ENCODE results near the gene SYCP3. TPM values are rescaled to one million over a fixed set of nuclear protein-coding genes. Genes with fewer than 3 reads are reported as not detected.

SYCP3 gene
- total and polyA plus RNA-seq, 8 donors: 0.28 to 0.89 TPM; not detected in 6

- Histone ChIP-seq H3K4me1 (peaks cover 0 to 18% (median 1%) of the 10 kb centered on the region in 4 donors), H3K9me3 (no peaks in the 10 kb centered on the region), H3K27ac (no peak overlapping the region), H3K36me3 (peaks cover 17 to 73% (median 56%) of the 10 kb centered on the region in 4 donors), H3K27me3 (no peaks in the 10 kb centered on the region), H3K4me3 (no peak overlapping the region)
- intact Hi-C loops (cut with DNase I; ENCODE audit: low total_unique reads): no loop called here
- DNase-seq: no peak
- TF ChIP-seq CTCF (IDR thresholded peaks at IDR 0.05): no peak
- no peak for TF ChIP-seq POLR2A (IDR thresholded peaks at IDR 0.05)
- no peak for TF ChIP-seq EP300 (IDR thresholded peaks at IDR 0.05)
- no peak for TF ChIP-seq POLR2AphosphoS5 (IDR thresholded peaks at IDR 0.05)
These were observed 19.1 kb downstream of the SYCP3 start for GRCh38 chr12:101720118-101720517.

GRCh38 chr12:101719566-101719965, 19.7 kb downstream of the SYCP3 start:
- no peaks in the 10 kb centered on the region for H3K9me3 ChIP-seq
- no peak overlapping the region for H3K27ac ChIP-seq
- H3K27me3 ChIP-seq: no peaks in the 10 kb centered on the region
- intact Hi-C loops (cut with DNase I; ENCODE audit: low total_unique reads): no loop called here
- H3K4me1 ChIP-seq: peaks cover 0 to 23% (median 4%) of the 10 kb centered on the region in 4 donors
- peaks cover 15 to 72% (median 52%) of the 10 kb centered on the region in 4 donors for H3K36me3 ChIP-seq
- no peak for DNase-seq
- TF ChIP-seq POLR2A (IDR thresholded peaks at IDR 0.05) (no peak), EP300 (IDR thresholded peaks at IDR 0.05) (no peak), CTCF (IDR thresholded peaks at IDR 0.05) (no peak), POLR2AphosphoS5 (IDR thresholded peaks at IDR 0.05) (no peak)
- no peak overlapping the region for H3K4me3 ChIP-seq

- 77 to 81% (median 79%) methylated on average over 3 of the region's 3 CpGs for WGBS, 5 donors
- H3K27me3 ChIP-seq: no peaks in the 10 kb centered on the region
- peaks cover 10 to 57% (median 35%) of the 10 kb centered on the region in 4 donors for H3K4me1 ChIP-seq
- H3K27ac ChIP-seq: no peak overlapping the region
- H3K4me3 ChIP-seq: no peak overlapping the region
- no peaks in the 10 kb centered on the region for H3K9me3 ChIP-seq
- peaks cover 0 to 28% (median 14%) of the 10 kb centered on the region in 4 donors for H3K36me3 ChIP-seq
- no peak for TF ChIP-seq EP300 (IDR thresholded peaks at IDR 0.05)
- TF ChIP-seq CTCF (IDR thresholded peaks at IDR 0.05): no peak
- TF ChIP-seq POLR2AphosphoS5 (IDR thresholded peaks at IDR 0.05): no peak
- TF ChIP-seq POLR2A (IDR thresholded peaks at IDR 0.05): no peak
- intact Hi-C loops (cut with DNase I; ENCODE audit: low total_unique reads): no loop called here
- no peak for DNase-seq
These were observed 24.3 kb downstream of the SYCP3 start for GRCh38 chr12:101714877-101715444.

- H3K4me3 ChIP-seq: no peak overlapping the region
- H3K4me1 ChIP-seq: peaks cover 10 to 59% (median 39%) of the 10 kb centered on the region in 4 donors
- H3K9me3 ChIP-seq: no peaks in the 10 kb centered on the region
- intact Hi-C loops (cut with DNase I; ENCODE audit: low total_unique reads): no loop called here
- TF ChIP-seq CTCF (IDR thresholded peaks at IDR 0.05) (no peak), EP300 (IDR thresholded peaks at IDR 0.05) (no peak), POLR2AphosphoS5 (IDR thresholded peaks at IDR 0.05) (no peak), POLR2A (IDR thresholded peaks at IDR 0.05) (no peak)
- DNase-seq: no peak
- H3K36me3 ChIP-seq: peaks cover 0 to 27% (median 12%) of the 10 kb centered on the region in 4 donors
- peak overlapping the region in 2 of 5 donors; percentile 55 to 68 for H3K27ac ChIP-seq
- WGBS, 5 donors: 52 to 75% (median 62%) methylated on average over 2 of the region's 2 CpGs
- H3K27me3 ChIP-seq: no peaks in the 10 kb centered on the region
These were observed 25.3 kb downstream of the SYCP3 start for GRCh38 chr12:101713930-101714329.

Measured in stomach (tissue), 9 donors.